Effector memory CD8-positive, alpha-beta T cell (primary cell): Measurements from ENCODE around the gene PRRC1.

Experiments
- ATAC-seq: fragments of 150-1000 bp; cut with Tn5 transposase; replicated peaks from 2 replicates; pipeline ENCODE4 v1.10.0; 2021; ENCODE audit warnings: mild to moderate bottlenecking, moderate library complexity
- DNase-seq, 3 experiments: peaks; one replicate each; pipeline ENCODE4 v3.0.0; 2021
- H3K27ac Mint-ChIP-seq, 2 donors: one replicate each; pipeline ENCODE4 v1.8.0; 2022; ENCODE audit warnings: mild to moderate bottlenecking in 2 of 2, mixed read lengths in 2 of 2, moderate library complexity in 2 of 2
- H3K27me3 Mint-ChIP-seq, 2 donors: one replicate each; pipeline ENCODE4 v1.8.0; 2022; ENCODE audit warnings: mixed read lengths in 2 of 2
- H3K36me3 Mint-ChIP-seq: one replicate; pipeline ENCODE4 v1.8.0; 2022; ENCODE audit warnings: mild to moderate bottlenecking, moderate library complexity, mixed read lengths; ENCODE audit not compliant: insufficient read depth
- H3K4me1 Mint-ChIP-seq, 2 donors: one replicate each; pipeline ENCODE4 v1.8.0; 2022; ENCODE audit warnings: low read depth in 2 of 2, mixed read lengths in 2 of 2
- H3K4me3 Mint-ChIP-seq, 2 donors: one replicate each; pipeline ENCODE4 v1.8.0; 2022; ENCODE audit warnings: mild to moderate bottlenecking in 2 of 2, mixed read lengths in 2 of 2, moderate library complexity in 2 of 2
- H3K9me3 Mint-ChIP-seq, 2 donors: one replicate each; pipeline ENCODE4 v1.8.0; 2022; ENCODE audit warnings: mixed read lengths in 2 of 2

PRRC1 gene

GRCh38 chr5:127574852-127575679 is 57.6 kb downstream of the PRRC1 start:
- H3K4me3 Mint-ChIP-seq: no peak overlapping the region
- H3K9me3 Mint-ChIP-seq: peaks cover 0 to 2% of the 10 kb centered on the region in 2 donors
- peaks cover 18 to 28% of the 10 kb centered on the region in 2 donors for H3K27me3 Mint-ChIP-seq
- H3K36me3 Mint-ChIP-seq: no peaks in the 10 kb centered on the region
- no peak for DNase-seq
- no peaks in the 10 kb centered on the region for H3K4me1 Mint-ChIP-seq
- ATAC-seq: no peak
- no peak overlapping the region for H3K27ac Mint-ChIP-seq

DNA sequence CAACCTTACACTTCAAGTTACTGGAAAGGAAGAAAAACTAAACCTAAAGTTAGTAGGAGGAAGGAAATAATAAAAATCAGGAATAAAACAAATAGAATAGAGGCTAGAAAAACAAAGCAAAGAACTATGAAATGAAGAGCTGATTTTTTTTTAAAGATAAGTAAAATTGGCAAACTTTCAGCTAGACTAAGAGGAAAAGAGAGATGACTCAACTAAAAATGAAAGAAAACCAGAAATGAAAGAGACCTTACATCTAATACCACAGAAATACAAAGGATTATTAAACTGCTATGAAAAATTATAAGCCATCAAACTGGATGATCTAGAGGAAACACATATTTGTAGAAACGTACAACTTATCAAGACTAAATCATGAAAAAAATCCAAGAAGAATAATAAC is 60.0 kb downstream of the PRRC1 start:
- ATAC-seq (no peak), DNase-seq (no peak)
- Mint-ChIP-seq H3K4me1 (no peaks in the 10 kb centered on the region), H3K27me3 (peaks cover 10 to 17% of the 10 kb centered on the region in 2 donors), H3K36me3 (no peaks in the 10 kb centered on the region), H3K9me3 (peaks cover 0 to 2% of the 10 kb centered on the region in 2 donors), H3K4me3 (no peak overlapping the region), H3K27ac (no peak overlapping the region)

DNA sequence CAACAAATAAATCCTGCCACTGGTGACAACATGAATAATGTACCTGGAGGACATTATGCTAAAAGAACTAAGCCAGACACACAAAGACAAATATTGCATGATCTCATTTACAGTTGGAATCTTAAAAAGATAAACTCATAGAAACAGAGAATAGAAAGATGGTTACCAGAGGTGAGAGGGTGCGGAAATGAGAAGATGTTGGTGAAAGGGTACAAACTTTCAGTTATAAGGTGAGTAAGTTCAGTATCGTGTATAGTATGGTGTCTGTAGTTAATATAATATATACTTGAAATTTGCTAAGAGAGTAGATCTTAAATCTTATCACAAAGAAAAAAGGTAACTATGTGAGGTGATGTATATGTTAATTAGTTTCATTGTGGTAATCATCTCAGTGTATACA is 63.3 kb downstream of the PRRC1 start:
- no peaks in the 10 kb centered on the region for H3K4me1 Mint-ChIP-seq
- DNase-seq: no peak
- ATAC-seq: no peak
- no peaks in the 10 kb centered on the region for H3K27me3 Mint-ChIP-seq
- no peak overlapping the region for H3K27ac Mint-ChIP-seq
- no peak overlapping the region for H3K4me3 Mint-ChIP-seq
- H3K9me3 Mint-ChIP-seq: no peaks in the 10 kb centered on the region
- H3K36me3 Mint-ChIP-seq: no peaks in the 10 kb centered on the region

DNA sequence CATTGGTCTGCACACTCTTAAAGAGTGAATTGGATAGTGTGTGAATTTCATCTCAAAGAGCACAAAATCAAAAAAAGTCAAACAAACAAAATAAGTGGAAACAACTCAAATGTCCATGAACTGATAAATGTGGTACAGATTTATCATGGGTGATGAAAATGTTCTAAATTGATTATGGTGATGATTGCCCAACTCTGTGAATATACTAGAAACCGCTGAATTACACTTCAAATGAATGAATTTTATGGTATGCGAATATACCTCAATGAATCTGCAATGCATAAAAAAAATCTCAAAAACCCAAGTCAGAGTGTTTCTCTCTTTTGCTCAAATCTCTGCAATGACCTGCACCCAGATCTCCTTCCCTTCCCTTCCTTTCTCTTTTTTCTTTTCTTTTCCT is 64.0 kb downstream of the PRRC1 start:
- H3K4me1 Mint-ChIP-seq: no peaks in the 10 kb centered on the region
- H3K27ac Mint-ChIP-seq: no peak overlapping the region
- no peak overlapping the region for H3K4me3 Mint-ChIP-seq
- no peaks in the 10 kb centered on the region for H3K27me3 Mint-ChIP-seq
- ATAC-seq: no peak
- H3K36me3 Mint-ChIP-seq: no peaks in the 10 kb centered on the region
- H3K9me3 Mint-ChIP-seq: no peaks in the 10 kb centered on the region
- no peak for DNase-seq

DNA sequence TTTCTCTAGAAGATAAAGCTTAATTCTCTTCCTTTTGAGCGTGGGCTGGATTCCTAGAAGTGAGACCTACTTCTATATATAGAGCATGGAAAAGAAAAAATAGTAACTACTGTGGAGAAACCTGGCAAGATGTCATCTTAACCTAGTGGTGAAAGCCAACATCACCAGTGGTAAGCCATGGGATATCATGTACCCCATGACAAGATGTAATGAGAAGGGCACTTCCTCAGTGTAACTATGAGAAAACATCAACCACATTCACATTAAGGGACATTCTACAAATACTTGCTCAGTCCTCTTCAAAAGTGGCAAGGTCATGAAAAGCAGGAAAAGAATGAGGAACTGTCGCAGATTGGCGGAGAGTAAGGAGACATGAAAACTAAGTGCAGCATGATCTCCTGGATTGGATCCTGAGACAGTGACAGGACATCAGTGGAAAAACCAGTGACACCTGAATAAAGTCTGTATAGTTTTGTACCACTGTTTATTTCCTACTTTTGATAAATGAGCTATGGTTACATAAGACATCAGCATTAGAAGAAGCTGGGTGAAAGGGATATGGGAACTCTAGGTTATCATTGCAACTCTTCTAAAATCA is 65.4 kb downstream of the PRRC1 start:
- ATAC-seq: no peak
- Mint-ChIP-seq H3K27me3 (no peaks in the 10 kb centered on the region), H3K4me1 (peaks cover 0 to 7% of the 10 kb centered on the region in 2 donors), H3K27ac (no peak overlapping the region), H3K4me3 (no peak overlapping the region), H3K9me3 (no peaks in the 10 kb centered on the region), H3K36me3 (no peaks in the 10 kb centered on the region)
- DNase-seq: no peak

- no peak for ATAC-seq
- no peak overlapping the region for H3K27ac Mint-ChIP-seq
- DNase-seq: no peak
Measured at GRCh38 chr5:127583866-127584265, 66.4 kb downstream of the PRRC1 start.

GRCh38 chr5:127585661-127586060 is 68.2 kb downstream of the PRRC1 start:
- peak overlapping the region in 1 of 2 donors; percentile 32 for H3K27ac Mint-ChIP-seq
- no peaks in the 10 kb centered on the region for H3K9me3 Mint-ChIP-seq
- no peaks in the 10 kb centered on the region for H3K36me3 Mint-ChIP-seq
- ATAC-seq (no peak), DNase-seq (no peak)
- peaks cover 0 to 10% of the 10 kb centered on the region in 2 donors for H3K27me3 Mint-ChIP-seq
- no peak overlapping the region for H3K4me3 Mint-ChIP-seq
- peaks cover 4 to 10% of the 10 kb centered on the region in 2 donors for H3K4me1 Mint-ChIP-seq

More at GRCh38 chr5:127583866-127584265, 66.4 kb downstream of the PRRC1 start:
- H3K36me3 Mint-ChIP-seq: no peaks in the 10 kb centered on the region
- no peaks in the 10 kb centered on the region for H3K9me3 Mint-ChIP-seq
- peaks cover 0 to 3% of the 10 kb centered on the region in 2 donors for H3K27me3 Mint-ChIP-seq
- H3K4me1 Mint-ChIP-seq: peaks cover 0 to 7% of the 10 kb centered on the region in 2 donors
- H3K4me3 Mint-ChIP-seq: no peak overlapping the region

GRCh38 chr5:127586066-127586770 is 68.8 kb downstream of the PRRC1 start:
- Mint-ChIP-seq H3K27ac (peak overlapping the region in 1 of 2 donors; percentile 32), H3K4me3 (no peak overlapping the region)
- no peak for ATAC-seq

GRCh38 chr5:127586811-127587210 is 69.4 kb downstream of the PRRC1 start:
- H3K27ac Mint-ChIP-seq: no peak overlapping the region
- no peaks in the 10 kb centered on the region for H3K9me3 Mint-ChIP-seq
- DNase-seq (no peak), ATAC-seq (no peak)
- peaks cover 4 to 11% of the 10 kb centered on the region in 2 donors for H3K4me1 Mint-ChIP-seq
- H3K4me3 Mint-ChIP-seq: no peak overlapping the region
- H3K36me3 Mint-ChIP-seq: no peaks in the 10 kb centered on the region
- peaks cover 0 to 10% of the 10 kb centered on the region in 2 donors for H3K27me3 Mint-ChIP-seq

More at GRCh38 chr5:127586066-127586770, 68.8 kb downstream of the PRRC1 start:
- no peak for DNase-seq
- H3K4me1 Mint-ChIP-seq: peaks cover 4 to 11% of the 10 kb centered on the region in 2 donors
- no peaks in the 10 kb centered on the region for H3K9me3 Mint-ChIP-seq
- H3K36me3 Mint-ChIP-seq: no peaks in the 10 kb centered on the region
- H3K27me3 Mint-ChIP-seq: peaks cover 0 to 10% of the 10 kb centered on the region in 2 donors

DNA sequence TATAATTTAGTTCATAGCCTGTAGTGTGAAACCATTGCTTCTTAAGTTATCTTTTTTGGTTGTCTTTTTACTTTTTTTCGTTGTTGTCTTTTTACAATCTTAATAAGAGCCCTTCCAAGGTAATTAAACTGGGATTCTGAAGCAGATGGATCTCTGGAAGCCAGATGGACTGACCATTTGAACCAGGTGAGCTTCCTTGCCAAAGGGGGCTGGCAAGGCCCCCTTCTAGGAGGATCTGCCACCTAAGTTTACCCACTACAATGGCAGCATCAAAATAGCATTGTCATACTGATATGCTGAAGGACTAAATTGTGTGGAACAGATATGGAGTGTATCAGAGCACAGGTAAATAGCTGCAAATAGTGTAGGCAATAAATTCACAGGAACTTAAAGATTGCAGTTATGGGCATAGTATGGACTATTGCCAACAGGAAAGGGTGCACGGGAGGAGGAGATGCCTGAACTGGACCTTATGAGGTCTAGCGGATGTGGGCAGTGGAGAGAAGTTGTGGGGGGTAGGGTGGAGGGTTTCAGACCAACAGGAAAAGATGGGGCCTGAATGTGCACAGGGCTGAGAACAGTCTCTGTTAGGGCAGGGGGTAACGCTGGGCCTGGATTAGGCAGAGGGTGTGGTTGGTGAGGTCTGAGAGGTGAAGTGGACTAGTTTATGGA is 69.9 kb downstream of the PRRC1 start:
- peak overlapping the region in 1 of 2 donors; percentile 13 for H3K4me3 Mint-ChIP-seq
- ATAC-seq (no peak), DNase-seq (no peak)
- H3K4me1 Mint-ChIP-seq: peaks cover 4 to 11% of the 10 kb centered on the region in 2 donors
- peak overlapping the region in 1 of 2 donors; percentile 25 for H3K27ac Mint-ChIP-seq
- no peaks in the 10 kb centered on the region for H3K9me3 Mint-ChIP-seq
- no peaks in the 10 kb centered on the region for H3K36me3 Mint-ChIP-seq
- peaks cover 0 to 10% of the 10 kb centered on the region in 2 donors for H3K27me3 Mint-ChIP-seq

GRCh38 chr5:127588368-127588767 is 70.9 kb downstream of the PRRC1 start:
- peaks cover 0 to 10% of the 10 kb centered on the region in 2 donors for H3K27me3 Mint-ChIP-seq
- H3K36me3 Mint-ChIP-seq: no peaks in the 10 kb centered on the region
- no peak for DNase-seq
- H3K4me3 Mint-ChIP-seq: no peak overlapping the region
- no peaks in the 10 kb centered on the region for H3K9me3 Mint-ChIP-seq
- H3K27ac Mint-ChIP-seq: no peak overlapping the region
- ATAC-seq: no peak
- peaks cover 4 to 11% of the 10 kb centered on the region in 2 donors for H3K4me1 Mint-ChIP-seq

DNA sequence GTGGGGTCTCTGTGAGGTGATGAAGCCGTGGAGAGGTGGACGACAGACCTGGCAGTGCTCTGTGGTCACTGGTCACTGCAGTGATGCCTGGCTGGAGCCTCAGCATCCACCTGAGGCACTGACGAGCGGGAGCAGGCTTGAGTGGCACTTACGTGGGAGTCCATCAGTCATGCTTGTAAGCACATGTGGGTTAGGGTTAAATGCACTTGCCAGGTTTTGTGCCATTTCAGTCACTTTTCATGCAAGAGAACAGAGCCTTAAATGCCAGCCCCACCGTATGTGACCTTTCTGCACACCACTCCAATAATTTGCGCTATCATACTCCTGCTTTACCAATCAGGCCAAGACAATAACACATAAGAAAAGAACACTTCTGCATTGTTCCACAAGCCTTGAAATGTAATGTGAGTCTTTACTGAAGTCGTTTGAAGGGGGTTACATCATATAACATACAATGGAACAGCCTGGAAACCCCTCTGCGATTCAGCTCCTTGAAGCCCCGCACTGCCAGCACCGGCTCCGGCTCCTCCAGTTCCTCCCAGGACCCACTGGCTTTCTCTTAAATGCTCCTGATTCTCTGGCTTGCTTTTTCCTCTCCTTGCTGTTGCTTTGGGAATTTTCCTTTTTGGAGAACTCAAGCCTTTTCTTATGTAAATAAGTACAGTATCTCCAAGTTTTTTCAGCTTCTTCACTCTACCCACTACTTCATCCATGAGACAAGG is 72.0 kb downstream of the PRRC1 start:
- ATAC-seq (no peak), DNase-seq (no peak)
- no peak overlapping the region for H3K4me3 Mint-ChIP-seq
- H3K36me3 Mint-ChIP-seq: no peaks in the 10 kb centered on the region
- peaks cover 0 to 10% of the 10 kb centered on the region in 2 donors for H3K27me3 Mint-ChIP-seq
- peaks cover 4 to 11% of the 10 kb centered on the region in 2 donors for H3K4me1 Mint-ChIP-seq
- H3K9me3 Mint-ChIP-seq: no peaks in the 10 kb centered on the region
- no peak overlapping the region for H3K27ac Mint-ChIP-seq
